DND-41 (cell line): Measurements from ENCODE around the gene COL4A6.

Source experiments
- ATAC-seq: fragments of 200-7000 bp; cut with Tn5 transposase; 3 replicates; pipeline ENCODE4 v1.9.1; 2021; ENCODE audit warnings: low read depth; ENCODE audit not compliant: insufficient read depth
- DNase-seq: peaks from one replicate; pipeline ENCODE4 v3.0.0-alpha.2; 2020
- H2AFZ ChIP-seq: 2 replicates; pipeline ENCODE4 v1.6.0; 2012; ENCODE audit warnings: low read depth, low read length
- H3K27ac ChIP-seq: 2 replicates; pipeline ENCODE4 v1.5.1; 2012; ENCODE audit warnings: low read length, inconsistent platforms
- H3K27me3 ChIP-seq: fragments of 200-600 bp; sonication (generic); 2 replicates; pipeline ENCODE4 v1.6.0; 2012; ENCODE audit warnings: low read length, mild to moderate bottlenecking, inconsistent platforms; ENCODE audit not compliant: insufficient read depth, poor library complexity
- H3K36me3 ChIP-seq: 2 replicates; pipeline ENCODE4 v1.5.1; 2012; ENCODE audit warnings: low read length, inconsistent platforms; ENCODE audit not compliant: insufficient read depth
- H3K4me1 ChIP-seq: 2 replicates; pipeline ENCODE4 v1.5.1; 2012; ENCODE audit warnings: mild to moderate bottlenecking, low read length; ENCODE audit not compliant: insufficient read depth
- H3K4me2 ChIP-seq: 2 replicates; pipeline ENCODE4 v1.6.0; 2012; ENCODE audit warnings: mild to moderate bottlenecking, moderate library complexity, low read length, inconsistent platforms; ENCODE audit not compliant: insufficient read depth
- H3K4me3 ChIP-seq, 2 experiments: fragments of 200-600 bp in 1 of 2; shearing (Covaris generic) in 1 of 2; 2 replicates each; pipeline ENCODE4 v1.5.1; 2012 to 2016; ENCODE audit warnings: inconsistent platforms in 2 of 2, low read length in 2 of 2, mild to moderate bottlenecking in 2 of 2, low read depth in 1 of 2, moderate library complexity in 1 of 2
- H3K79me2 ChIP-seq: 2 replicates; pipeline ENCODE4 v1.6.0; 2012; ENCODE audit warnings: low read length, inconsistent platforms; ENCODE audit not compliant: insufficient read depth
- H3K9ac ChIP-seq: 2 replicates; pipeline ENCODE4 v1.6.0; 2012; ENCODE audit warnings: low read depth, mild to moderate bottlenecking, inconsistent platforms, low read length, moderate library complexity
- H3K9me3 ChIP-seq: 2 replicates; pipeline ENCODE4 v1.5.1; 2012; ENCODE audit warnings: low read length, moderate library complexity, mild to moderate bottlenecking, inconsistent platforms; ENCODE audit not compliant: insufficient read depth, severe bottlenecking
- H4K20me1 ChIP-seq: 2 replicates; pipeline ENCODE4 v1.6.0; 2012; ENCODE audit warnings: low read length; ENCODE audit not compliant: insufficient read depth
- EZH2 ChIP-seq: IDR thresholded peaks from 3 replicates; pipeline ENCODE4 v1.6.1; 2012; ENCODE audit warnings: borderline replicate concordance, low read depth, mild to moderate bottlenecking, moderate library complexity, low read length, inconsistent platforms; ENCODE audit not compliant: severe bottlenecking
- TF ChIP-seq, protein P1 (sequence below): IDR thresholded peaks from 2 replicates; pipeline ENCODE4 v1.5.1; 2012; ENCODE audit warnings: borderline replicate concordance, low read length, moderate library complexity, mild to moderate bottlenecking; ENCODE audit not compliant: poor library complexity, severe bottlenecking; ENCODE audit errors: extremely low read depth

COL4A6 gene

DNA sequence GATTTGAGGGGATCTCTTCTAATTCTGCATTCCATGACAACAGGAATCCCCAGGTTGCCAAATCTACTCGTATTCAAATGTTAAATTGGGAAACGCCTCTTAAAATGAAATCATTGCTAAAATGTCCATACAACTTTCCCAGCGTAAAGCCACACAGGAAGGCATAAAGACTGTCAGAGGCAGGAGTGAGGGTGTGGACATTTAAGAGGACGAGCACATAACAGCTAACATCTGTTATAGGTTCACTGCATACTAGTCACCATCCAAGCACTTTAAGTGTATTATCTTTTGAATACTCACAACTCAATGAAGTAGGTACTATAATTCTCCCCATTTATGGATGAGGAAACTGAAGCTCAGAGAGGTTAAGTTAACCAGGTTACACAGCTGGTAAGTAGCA, 311.1 kb downstream of the COL4A6 start:
- Histone ChIP-seq H3K4me1 (no peaks in the 10 kb centered on the region), H3K36me3 (peaks cover 9% of the 10 kb centered on the region; the same call in 1 of the 2 replicates), H2AFZ (no peak overlapping the region), H3K27ac (no peak overlapping the region), H3K79me2 (no peaks in the 10 kb centered on the region), H3K27me3 (no peaks in the 10 kb centered on the region), H3K4me3 (no peak overlapping the region), H4K20me1 (no peaks in the 10 kb centered on the region), H3K9ac (no peak overlapping the region), H3K9me3 (no peaks in the 10 kb centered on the region), H3K4me2 (no peak overlapping the region)
- DNase-seq, result no peak
- no peak for ATAC-seq
- TF ChIP-seq EZH2, result no peak
- TF ChIP-seq, protein P1, sequence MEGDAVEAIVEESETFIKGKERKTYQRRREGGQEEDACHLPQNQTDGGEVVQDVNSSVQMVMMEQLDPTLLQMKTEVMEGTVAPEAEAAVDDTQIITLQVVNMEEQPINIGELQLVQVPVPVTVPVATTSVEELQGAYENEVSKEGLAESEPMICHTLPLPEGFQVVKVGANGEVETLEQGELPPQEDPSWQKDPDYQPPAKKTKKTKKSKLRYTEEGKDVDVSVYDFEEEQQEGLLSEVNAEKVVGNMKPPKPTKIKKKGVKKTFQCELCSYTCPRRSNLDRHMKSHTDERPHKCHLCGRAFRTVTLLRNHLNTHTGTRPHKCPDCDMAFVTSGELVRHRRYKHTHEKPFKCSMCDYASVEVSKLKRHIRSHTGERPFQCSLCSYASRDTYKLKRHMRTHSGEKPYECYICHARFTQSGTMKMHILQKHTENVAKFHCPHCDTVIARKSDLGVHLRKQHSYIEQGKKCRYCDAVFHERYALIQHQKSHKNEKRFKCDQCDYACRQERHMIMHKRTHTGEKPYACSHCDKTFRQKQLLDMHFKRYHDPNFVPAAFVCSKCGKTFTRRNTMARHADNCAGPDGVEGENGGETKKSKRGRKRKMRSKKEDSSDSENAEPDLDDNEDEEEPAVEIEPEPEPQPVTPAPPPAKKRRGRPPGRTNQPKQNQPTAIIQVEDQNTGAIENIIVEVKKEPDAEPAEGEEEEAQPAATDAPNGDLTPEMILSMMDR, result no peak

DNA sequence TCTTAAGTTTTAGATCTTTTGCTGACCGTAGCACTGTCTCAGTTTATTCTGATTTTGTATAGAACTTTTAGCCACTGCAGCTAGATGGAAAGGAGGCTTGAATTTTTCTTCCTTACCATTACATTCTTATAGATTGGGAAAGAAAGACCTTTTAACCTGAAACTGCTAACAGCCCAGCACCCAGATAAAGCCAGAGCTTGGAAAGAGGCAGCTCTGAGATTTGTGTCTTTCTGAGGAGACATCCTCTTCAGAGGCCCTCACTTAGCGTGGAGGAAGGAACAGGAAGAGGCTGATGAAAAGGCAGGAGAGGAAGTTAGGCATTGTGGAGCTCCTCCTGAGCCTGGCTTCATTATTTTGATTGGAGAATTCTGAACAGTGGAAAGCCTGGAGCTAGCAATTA, 311.6 kb downstream of the COL4A6 start:
- H3K27ac ChIP-seq, result no peak overlapping the region
- H3K9me3 ChIP-seq, result no peaks in the 10 kb centered on the region
- H4K20me1 ChIP-seq, result no peaks in the 10 kb centered on the region

DNA sequence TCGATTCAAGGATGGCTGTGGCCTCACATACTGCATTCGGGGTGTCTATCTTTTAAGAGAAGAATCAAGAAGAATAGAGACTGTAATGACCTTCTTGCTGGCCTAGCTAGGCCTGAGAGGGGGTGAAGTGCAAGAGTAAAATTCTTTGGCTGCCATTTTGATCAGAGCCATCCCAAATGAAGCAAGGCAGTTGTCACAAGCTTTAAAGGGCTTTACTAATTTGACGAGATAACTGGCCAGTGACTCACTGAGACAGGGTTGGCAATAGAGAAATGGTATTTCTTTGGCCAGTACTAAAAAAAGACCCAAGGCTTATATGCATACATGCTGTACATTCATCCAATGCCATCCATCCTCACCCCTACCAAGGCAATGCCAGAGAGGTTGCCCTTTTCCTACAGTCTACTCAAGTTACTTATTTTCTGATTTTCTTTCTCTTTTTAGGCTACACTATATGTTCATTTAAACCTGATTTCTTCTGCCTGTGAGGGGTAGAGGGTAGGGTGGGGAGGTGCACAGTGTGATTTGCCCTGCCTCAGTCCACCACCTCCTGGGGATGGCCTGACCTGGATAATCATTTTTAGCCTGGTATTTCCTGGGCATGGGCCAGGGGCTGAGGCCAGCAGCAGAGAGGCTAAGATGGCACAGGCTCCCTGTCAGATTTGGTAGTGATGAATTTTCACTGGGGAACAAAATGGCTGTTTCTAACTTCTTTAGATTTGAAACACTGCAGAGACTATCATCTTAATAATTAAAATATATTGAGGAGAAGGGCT, 314.4 kb downstream of the COL4A6 start:
- H3K36me3 ChIP-seq, result peaks cover 5% of the 10 kb centered on the region; the same call in 1 of the 2 replicates
- H3K79me2 ChIP-seq, result no peaks in the 10 kb centered on the region
- H3K4me3 ChIP-seq, result no peak overlapping the region
- H2AFZ ChIP-seq, result no peak overlapping the region
- DNase-seq, result no peak
- ATAC-seq, result no peak
- no peak overlapping the region for H3K4me2 ChIP-seq
- H3K4me1 ChIP-seq, result no peaks in the 10 kb centered on the region
- no peak overlapping the region for H3K27ac ChIP-seq
- TF ChIP-seq, protein P1, result no peak
- TF ChIP-seq EZH2, result no peak
- no peaks in the 10 kb centered on the region for H3K9me3 ChIP-seq
- H3K27me3 ChIP-seq, result no peaks in the 10 kb centered on the region
- H3K9ac ChIP-seq, result no peak overlapping the region
- H4K20me1 ChIP-seq, result no peaks in the 10 kb centered on the region

More for the DNA sequence above, 311.6 kb downstream of the COL4A6 start:
- no peaks in the 10 kb centered on the region for H3K79me2 ChIP-seq
- H3K36me3 ChIP-seq, result peaks cover 9% of the 10 kb centered on the region; the same call in 1 of the 2 replicates
- TF ChIP-seq, protein P1, result no peak
- no peak for TF ChIP-seq EZH2
- H3K4me1 ChIP-seq, result no peaks in the 10 kb centered on the region
- H3K4me3 ChIP-seq, result no peak overlapping the region
- H3K9ac ChIP-seq, result no peak overlapping the region
- DNase-seq, result no peak
- H3K27me3 ChIP-seq, result no peaks in the 10 kb centered on the region
- ATAC-seq, result no peak
- no peak overlapping the region for H3K4me2 ChIP-seq
- H2AFZ ChIP-seq, result no peak overlapping the region
